Tibial nerve (tissue), 3 donors: Measurements from ENCODE around the gene SLC13A2.

Experiments used
- CTCF ChIP-seq, 5 experiments: fragments of 200-600 bp in 3 of 5; fragments of 450-650 bp in 2 of 5; sonication (generic) in 3 of 5; IDR thresholded peaks; one replicate each; pipeline ENCODE4 v1.5.1; 2016 to 2019; ENCODE audit warnings: antibody characterized with exemption in 5 of 5, mild to moderate bottlenecking in 3 of 5, moderate library complexity in 2 of 5
- POLR2A ChIP-seq, 2 donors: fragments of 450-650 bp; IDR thresholded peaks; one replicate each; pipeline ENCODE4 v1.6.1; 2017; ENCODE audit warnings: antibody characterized with exemption in 2 of 2, mild to moderate bottlenecking in 2 of 2, moderate library complexity in 2 of 2

DNA sequence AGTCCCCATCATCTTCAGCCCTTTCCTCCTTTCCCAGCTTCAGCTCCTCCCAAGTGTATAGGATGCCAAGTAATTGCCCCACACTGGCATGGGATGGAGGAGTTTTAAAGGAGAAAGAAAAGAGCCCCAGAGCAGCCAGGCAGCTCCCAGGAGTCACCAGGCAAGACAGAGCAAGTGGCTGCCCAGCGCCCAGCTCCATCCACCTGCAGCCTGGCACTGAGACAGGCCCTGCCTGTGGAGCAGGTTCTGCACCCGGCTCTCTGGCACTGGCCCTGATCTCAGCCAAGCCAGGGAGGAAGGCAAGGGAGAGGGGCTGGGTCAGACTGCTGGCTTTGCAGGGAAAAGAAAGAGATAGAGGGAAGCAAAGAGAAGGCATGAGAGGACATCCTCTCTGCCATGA is 54.4 kb downstream of the SLC13A2 start:
- TF ChIP-seq CTCF (IDR thresholded peaks at IDR 0.05) (no peak), POLR2A (IDR thresholded peaks at IDR 0.05) (no peak)
